IMR-90 (cell line): ENCODE results near the gene CCNQ. TPM values are rescaled to one million over a fixed set of nuclear protein-coding genes. Genes with fewer than 3 reads are reported as not detected.

Experiments
- ATAC-seq: fragments of 200-7000 bp; cut with Tn5 transposase; 2 replicates; pipeline ENCODE4 v1.9.1; 2020; ENCODE audit warnings: low read depth, mild to moderate bottlenecking, moderate library complexity
- BruUV-seq: library from RNA; stranded (reverse); fragments of 400-500 nt; replicated peaks from 2 replicates; lab custom pipeline; 2021; lab: Mats Ljungman, UMichigan
- CTCF ChIA-PET: fragments of 300-600 bp; formaldehyde crosslinking; extraction: SDS; loops from one replicate; lab custom pipeline; 2021; ENCODE audit warnings: antibody characterized with exemption; lab: Yijun Ruan, JAX
- POLR2A ChIA-PET: fragments of 300-600 bp; sonication (Branson Sonifier 250); formaldehyde crosslinking; loops from one replicate; lab custom pipeline; 2022; ENCODE audit warnings: antibody characterized with exemption; ENCODE audit not compliant: unreplicated experiment; lab: Charles Lee
- DNase-seq: peaks from one replicate; pipeline ENCODE4 v3.0.0; 2013
- H2AFZ ChIP-seq: replicated peaks from 2 replicates; pipeline ENCODE3; 2013; ENCODE audit warnings: low read length, mild to moderate bottlenecking; ENCODE audit not compliant: poor library complexity
- H2AK5ac ChIP-seq: 2 replicates; pipeline ENCODE4 v1.6.1; 2013; ENCODE audit warnings: low read depth, low read length, inconsistent platforms
- H2AK9ac ChIP-seq: replicated peaks from 2 replicates; pipeline ENCODE3; 2013; ENCODE audit warnings: mild to moderate bottlenecking, low read depth, low read length, moderate library complexity; ENCODE audit not compliant: poor library complexity
- H2BK120ac ChIP-seq: 2 replicates; pipeline ENCODE4 v1.6.1; 2013; ENCODE audit warnings: low read depth, low read length, inconsistent platforms
- H2BK15ac ChIP-seq: 3 replicates; pipeline ENCODE4 v1.6.1; 2013; ENCODE audit warnings: low read depth, low read length, inconsistent platforms
- H2BK20ac ChIP-seq: 2 replicates; pipeline ENCODE4 v1.6.1; 2013; ENCODE audit warnings: low read depth, mild to moderate bottlenecking, inconsistent platforms, low read length, moderate library complexity
- H2BK5ac ChIP-seq: 2 replicates; pipeline ENCODE4 v1.6.1; 2013; ENCODE audit warnings: mild to moderate bottlenecking, low read depth, low read length, inconsistent platforms; ENCODE audit not compliant: poor library complexity, severe bottlenecking
- H3K14ac ChIP-seq: replicated peaks from 2 replicates; pipeline ENCODE4 v1.6.1; 2013; ENCODE audit warnings: low read depth, low read length, inconsistent platforms
- H3K18ac ChIP-seq: 2 replicates; pipeline ENCODE4 v1.6.1; 2013; ENCODE audit warnings: low read depth, low read length, control low read depth
- H3K23ac ChIP-seq: 2 replicates; pipeline ENCODE4 v1.6.1; 2013; ENCODE audit warnings: low read depth, low read length, inconsistent platforms
- H3K27ac ChIP-seq: 2 replicates; pipeline ENCODE4 v1.5.1; 2013; ENCODE audit warnings: mild to moderate bottlenecking, control low read depth, low read length; ENCODE audit not compliant: insufficient read depth
- H3K27me3 ChIP-seq: 2 replicates; pipeline ENCODE4 v1.6.1; 2013; ENCODE audit warnings: low read length; ENCODE audit not compliant: control insufficient read depth, insufficient read depth
- H3K36me3 ChIP-seq: 2 replicates; pipeline ENCODE4 v1.6.1; 2013; ENCODE audit warnings: low read length, mixed read lengths; ENCODE audit not compliant: control insufficient read depth, insufficient read depth
- H3K4ac ChIP-seq: 2 replicates; pipeline ENCODE4 v1.6.1; 2013; ENCODE audit warnings: low read depth, low read length, inconsistent platforms
- H3K4me1 ChIP-seq: 2 replicates; pipeline ENCODE4 v1.6.1; 2013; ENCODE audit warnings: low read length, mixed read lengths; ENCODE audit not compliant: control insufficient read depth, insufficient read depth
- H3K4me2 ChIP-seq: 2 replicates; pipeline ENCODE4 v1.6.1; 2013; ENCODE audit warnings: low read depth, mild to moderate bottlenecking, control low read depth, low read length, moderate library complexity
- H3K4me3 ChIP-seq: 2 replicates; pipeline ENCODE4 v1.5.1; 2013; ENCODE audit warnings: low read depth, mild to moderate bottlenecking, control low read depth, low read length, moderate library complexity; ENCODE audit not compliant: insufficient read depth
- H3K56ac ChIP-seq: 2 replicates; pipeline ENCODE4 v1.6.1; 2013; ENCODE audit warnings: low read length, inconsistent platforms; ENCODE audit not compliant: insufficient read depth; ENCODE audit errors: extremely low read depth
- H3K79me1 ChIP-seq, 2 experiments: 2 replicates each; pipeline ENCODE4 v1.6.1; 2013; ENCODE audit warnings: low read length in 2 of 2, inconsistent platforms in 1 of 2, low read depth in 1 of 2
- H3K9ac ChIP-seq: 2 replicates; pipeline ENCODE4 v1.6.1; 2013; ENCODE audit warnings: low read depth, low read length, control low read depth
- H3K9me1 ChIP-seq: 2 replicates; pipeline ENCODE4 v1.6.1; 2013; ENCODE audit warnings: low read length, inconsistent platforms; ENCODE audit not compliant: insufficient read depth
- H3K9me3 ChIP-seq: 2 replicates; pipeline ENCODE4 v1.6.1; 2013; ENCODE audit warnings: low read length; ENCODE audit not compliant: control insufficient read depth, insufficient read depth
- H4K20me1 ChIP-seq: 2 replicates; pipeline ENCODE4 v1.6.1; 2013; ENCODE audit warnings: low read length, inconsistent platforms; ENCODE audit not compliant: insufficient read depth
- H4K5ac ChIP-seq: 2 replicates; pipeline ENCODE4 v1.6.1; 2013; ENCODE audit warnings: mild to moderate bottlenecking, low read depth, low read length, control low read depth
- H4K8ac ChIP-seq, 2 experiments: 2 replicates each; pipeline ENCODE4 v1.6.1; 2013; ENCODE audit warnings: low read depth in 2 of 2, low read length in 2 of 2, control low read depth in 1 of 2, inconsistent platforms in 1 of 2
- H4K91ac ChIP-seq: 2 replicates; pipeline ENCODE4 v1.6.1; 2013; ENCODE audit warnings: low read depth, low read length, inconsistent platforms; ENCODE audit not compliant: insufficient read depth
- FOS ChIP-seq: fragments of 150-350 bp; IDR thresholded peaks from 2 replicates; pipeline ENCODE4 v1.6.1; 2016; ENCODE audit warnings: low read depth, low read length
- NFE2L2 ChIP-seq: fragments of 150-350 bp; IDR thresholded peaks from 2 replicates; pipeline ENCODE4 v1.6.1; 2016; ENCODE audit warnings: low read depth, mild to moderate bottlenecking, low read length
- POLR2A ChIP-seq: IDR thresholded peaks from 2 replicates; pipeline ENCODE4 v1.6.1; 2012; ENCODE audit warnings: mild to moderate bottlenecking, low read depth, low read length
- RAD21 ChIP-seq: IDR thresholded peaks from 2 replicates; pipeline ENCODE4 v1.6.1; 2012; ENCODE audit warnings: low read length, improper control_type of control experiment
- RCOR1 ChIP-seq: IDR thresholded peaks from 2 replicates; pipeline ENCODE4 v1.6.1; 2012; ENCODE audit warnings: mild to moderate bottlenecking, low read length, improper control_type of control experiment; ENCODE audit not compliant: insufficient replicate concordance
- RFX5 ChIP-seq: IDR thresholded peaks from 2 replicates; pipeline ENCODE4 v1.8.0; 2012; ENCODE audit warnings: low read depth, mild to moderate bottlenecking, low read length, moderate library complexity
- SMC3 ChIP-seq: fragments of 150-350 bp; IDR thresholded peaks from 2 replicates; pipeline ENCODE4 v1.6.1; 2016; ENCODE audit warnings: low read depth, mild to moderate bottlenecking, antibody characterized with exemption, low read length, moderate library complexity
- WGBS, 2 experiments: methylation state at CpG; one replicate each; pipeline versions ENCODE4 v1.1.5 to v1.1.7; 2013; ENCODE audit warnings: missing lambda C conversion rate in 2 of 2; ENCODE audit not compliant: insufficient read length in 1 of 2; ENCODE audit errors: extremely low coverage in 2 of 2; 5-methylcytosine and 5-hydroxymethylcytosine counted together
- dilution Hi-C: fragments of 300-500 bp; cut with HindIII; formaldehyde crosslinking; loops from one replicate; pipeline ENCODE4 v1.14.3; 2018; ENCODE audit warnings: low sequenced_read_pairs; ENCODE audit not compliant: unreplicated experiment
- in situ Hi-C: fragments of 300-500 bp; cut with MboI; formaldehyde crosslinking; loops from 3 replicates; pipeline ENCODE4 v1.14.3; 2019; ENCODE audit warnings: low sequenced_read_pairs, inconsistent platforms, mixed read lengths
- intact Hi-C: fragments of 100-400 bp; cut with micrococcal nuclease; formaldehyde crosslinking; loops from 2 replicates; pipeline ENCODE4 v1.10.0; 2022
- polyA plus RNA-seq, 3 experiments: library from polyadenylated mRNA; depleted of rRNA; stranded (reverse); fragments of >200 nt; gene quantifications; 2 replicates each; pipeline ENCODE4 v1.2.3, GENCODE V29; 2012; ENCODE audit warnings: low replicate concordance in 1 of 3
- total RNA-seq: library from RNA; depleted of rRNA; stranded (reverse); fragments of >200 nt; gene quantifications from 2 replicates; pipeline ENCODE4 v1.2.3, GENCODE V29; 2012
- TF ChIP-seq, protein P1 (sequence below): fragments of 150-350 bp; IDR thresholded peaks from 2 replicates; pipeline ENCODE4 v1.6.1; 2016; ENCODE audit warnings: low read depth, mild to moderate bottlenecking, low read length, moderate library complexity, borderline replicate concordance

The CCNQ gene
- total and polyA plus RNA-seq, 2 of the 4 experiments (the other 2 are of a cell fraction): 27.6 to 35.2 TPM

DNA sequence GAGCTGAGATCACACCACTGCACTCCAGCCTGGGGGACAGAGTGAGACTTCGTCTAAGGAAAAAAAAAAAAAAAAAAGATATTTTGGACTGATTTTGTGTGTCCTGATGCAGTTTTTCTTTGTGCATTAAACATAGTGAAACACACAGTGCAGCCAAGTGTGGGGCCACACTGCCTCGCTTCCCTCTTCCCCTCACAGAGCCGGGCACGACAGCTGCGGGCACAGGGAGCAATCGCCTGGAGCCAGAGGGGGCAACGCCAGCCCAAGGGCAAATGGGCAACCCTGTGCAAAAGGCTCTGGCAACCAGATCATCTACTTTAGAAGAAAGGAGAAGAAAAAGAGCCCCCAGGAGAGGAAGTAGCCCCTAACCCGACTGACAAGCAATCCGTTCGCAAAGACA is 13.5 kb upstream of the CCNQ start:
- intact Hi-C loops: no loop called here
- in situ Hi-C loops: no loop called here

More for the DNA sequence above, 13.5 kb upstream of the CCNQ start:
- H2AK5ac ChIP-seq: no peak overlapping the region
- no peak overlapping the region for H4K5ac ChIP-seq
- no peak overlapping the region for H2AFZ ChIP-seq
- no peaks in the 10 kb centered on the region for H3K9me1 ChIP-seq
- TF ChIP-seq RAD21 (no peak), FOS (no peak), NFE2L2 (no peak), POLR2A (no peak), SMC3 (no peak), RCOR1 (no peak), RFX5 (no peak)
- TF ChIP-seq, protein P1, sequence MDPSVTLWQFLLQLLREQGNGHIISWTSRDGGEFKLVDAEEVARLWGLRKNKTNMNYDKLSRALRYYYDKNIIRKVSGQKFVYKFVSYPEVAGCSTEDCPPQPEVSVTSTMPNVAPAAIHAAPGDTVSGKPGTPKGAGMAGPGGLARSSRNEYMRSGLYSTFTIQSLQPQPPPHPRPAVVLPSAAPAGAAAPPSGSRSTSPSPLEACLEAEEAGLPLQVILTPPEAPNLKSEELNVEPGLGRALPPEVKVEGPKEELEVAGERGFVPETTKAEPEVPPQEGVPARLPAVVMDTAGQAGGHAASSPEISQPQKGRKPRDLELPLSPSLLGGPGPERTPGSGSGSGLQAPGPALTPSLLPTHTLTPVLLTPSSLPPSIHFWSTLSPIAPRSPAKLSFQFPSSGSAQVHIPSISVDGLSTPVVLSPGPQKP: no peak
- no peaks in the 10 kb centered on the region for H3K4me1 ChIP-seq
- no peak overlapping the region for H2AK9ac ChIP-seq
- H3K9ac ChIP-seq: no peak overlapping the region
- ChIA-PET CTCF (no interaction called here), POLR2A (no interaction called here)
- no TSS peak for BruUV-seq
- H3K36me3 ChIP-seq: no peaks in the 10 kb centered on the region
- DNase-seq (no peak), ATAC-seq (no peak)
- H3K14ac ChIP-seq: no peak overlapping the region
- no peak overlapping the region for H3K27ac ChIP-seq
- no peak overlapping the region for H3K4me3 ChIP-seq
- H3K18ac ChIP-seq: no peak overlapping the region
- H2BK120ac ChIP-seq: no peak overlapping the region
- H3K79me1 ChIP-seq: no peaks in the 10 kb centered on the region
- H3K4ac ChIP-seq: no peak overlapping the region
- H2BK15ac ChIP-seq: no peak overlapping the region
- H2BK5ac ChIP-seq: no peak overlapping the region
- H3K56ac ChIP-seq: no peak overlapping the region
- no peak overlapping the region for H4K91ac ChIP-seq
- H2BK20ac ChIP-seq: no peak overlapping the region
- H3K9me3 ChIP-seq: peaks cover 2% of the 10 kb centered on the region
- no peaks in the 10 kb centered on the region for H4K20me1 ChIP-seq
- no CpG with 5 or more reads among the region's 10 CpGs for WGBS, 2 experiments
- peaks cover 21% of the 10 kb centered on the region for H3K27me3 ChIP-seq
- H4K8ac ChIP-seq: no peak overlapping the region
- no peak overlapping the region for H3K4me2 ChIP-seq
- H3K23ac ChIP-seq: no peak overlapping the region
- dilution Hi-C loops: no loop called here
